HCT116 (cell line): ENCODE data around the gene SUGP1. TPM values are rescaled to one million over a fixed set of nuclear protein-coding genes. Genes with fewer than 3 reads are reported as not detected.
A peak's percentile ranks its signal among the peaks of the same experiment; 100 is the strongest.

Experiments used
- ATAC-seq: fragments of 200-7000 bp; cut with Tn5 transposase; 2 replicates; pipeline ENCODE4 v1.9.1; 2020; ENCODE audit warnings: mild to moderate bottlenecking, moderate library complexity
- BruUV-seq: library from RNA; stranded (reverse); fragments of 400-500 nt; replicated peaks from 2 replicates; lab custom pipeline; 2021; lab: Mats Ljungman, UMichigan
- CTCF ChIA-PET: fragments of 300-600 bp; sonication (Branson Sonifier 250); formaldehyde crosslinking; loops from one replicate; lab custom pipeline; 2021; ENCODE audit warnings: antibody characterized with exemption; lab: Charles Lee
- POLR2A ChIA-PET: fragments of 300-600, 350-600 bp; sonication (Branson Sonifier 250); formaldehyde crosslinking; loops from one replicate; lab custom pipeline; 2021; ENCODE audit warnings: antibody characterized with exemption; lab: Charles Lee
- RAD21 ChIA-PET, 2 experiments: fragments of 300-600 bp; sonication (Branson Sonifier 250); formaldehyde crosslinking; loops; one replicate each; lab custom pipeline; 2023; ENCODE audit warnings: low total read pairs in 2 of 2; ENCODE audit not compliant: uncharacterized antibody in 2 of 2, unreplicated experiment in 2 of 2, low non-redundant PET in 1 of 2; lab: Charles Lee
- DNase-seq: peaks from one replicate; pipeline ENCODE4 v3.0.0-alpha.2; 2010; ENCODE audit warnings: low read depth, low spot score
- H2AFZ ChIP-seq: fragments of 200-600 bp; shearing (Covaris generic), sonication (generic); 2 replicates; pipeline ENCODE4 v1.6.1; 2017; ENCODE audit warnings: low read depth, mixed run types, mixed read lengths, antibody characterized with exemption, low read length; ENCODE audit not compliant: poor library complexity, severe bottlenecking
- H3K27ac ChIP-seq: 2 replicates; pipeline ENCODE4 v1.5.1; 2012; ENCODE audit warnings: low read depth, low read length
- H3K27me3 ChIP-seq: fragments of 200-600 bp; sonication (generic); 2 replicates; pipeline ENCODE4 v1.6.1; 2016; ENCODE audit warnings: mixed run types, low read length, mixed read lengths; ENCODE audit not compliant: insufficient read depth
- H3K36me3 ChIP-seq, 2 experiments: fragments of 200-500 bp in 1 of 2; fragments of 200-600 bp in 1 of 2; sonication (Bioruptor generic) in 1 of 2; sonication (generic) in 1 of 2; 2 replicates each; pipeline versions ENCODE4 v1.5.1 to v1.6.1; 2014 to 2016; ENCODE audit warnings: low read length in 2 of 2, inconsistent platforms in 1 of 2, mixed read lengths in 1 of 2, mixed run types in 1 of 2; ENCODE audit not compliant: insufficient read depth in 2 of 2, control insufficient read depth in 1 of 2
- H3K4me1 ChIP-seq, 2 experiments: fragments of 200-600 bp in 1 of 2; sonication (generic) in 1 of 2; 2 replicates each; pipeline versions ENCODE4 v1.5.1 to v1.6.1; 2012 to 2017; ENCODE audit warnings: low read length in 2 of 2, inconsistent platforms in 1 of 2, mild to moderate bottlenecking in 1 of 2, mixed read lengths in 1 of 2, mixed run types in 1 of 2, moderate library complexity in 1 of 2; ENCODE audit not compliant: insufficient read depth in 2 of 2, control insufficient read depth in 1 of 2
- H3K4me2 ChIP-seq: fragments of 200-600 bp; sonication (generic); 2 replicates; pipeline ENCODE4 v1.6.1; 2017; ENCODE audit warnings: mixed run types, low read length, mixed read lengths
- H3K4me3 ChIP-seq, 2 experiments: fragments of 200-600 bp in 1 of 2; sonication (generic) in 1 of 2; replicated peaks in 1 of 2; 2 replicates each; pipeline ENCODE4 v1.5.1; 2011 to 2016; ENCODE audit warnings: low read length in 2 of 2, control low read depth in 1 of 2, low read depth in 1 of 2, mild to moderate bottlenecking in 1 of 2, mixed read lengths in 1 of 2, mixed run types in 1 of 2
- H3K79me2 ChIP-seq: fragments of 200-600 bp; sonication (generic); 2 replicates; pipeline ENCODE4 v1.6.1; 2017; ENCODE audit warnings: mild to moderate bottlenecking, mixed run types, low read length, moderate library complexity, mixed read lengths; ENCODE audit not compliant: insufficient read depth
- H3K9ac ChIP-seq: fragments of 200-600 bp; sonication (generic); 2 replicates; pipeline ENCODE4 v1.6.1; 2016; ENCODE audit warnings: low read length, mixed read lengths
- H3K9me2 ChIP-seq: fragments of 200-600 bp; sonication (generic), shearing (Covaris generic); 2 replicates; pipeline ENCODE4 v1.6.1; 2017; ENCODE audit warnings: mixed run types, mild to moderate bottlenecking, moderate library complexity; ENCODE audit not compliant: insufficient read depth
- H3K9me3 ChIP-seq, 2 experiments: fragments of 200-500 bp in 1 of 2; fragments of 200-600 bp in 1 of 2; sonication (Bioruptor generic) in 1 of 2; sonication (generic) in 1 of 2; 2 replicates each; pipeline ENCODE4 v1.6.1; 2014 to 2017; ENCODE audit warnings: low read length in 2 of 2, mixed read lengths in 2 of 2, inconsistent platforms in 1 of 2, low read depth in 1 of 2, mild to moderate bottlenecking in 1 of 2, mixed run types in 1 of 2, moderate library complexity in 1 of 2; ENCODE audit not compliant: control insufficient read depth in 1 of 2, insufficient read depth in 1 of 2
- H4K20me1 ChIP-seq: fragments of 200-600 bp; sonication (generic), shearing (Covaris generic); 2 replicates; pipeline ENCODE4 v1.6.1; 2017; ENCODE audit warnings: mixed run types, mild to moderate bottlenecking, moderate library complexity; ENCODE audit not compliant: insufficient read depth
- ATF3 ChIP-seq: IDR thresholded peaks from 2 replicates; pipeline ENCODE4 v1.6.1; 2012
- EGR1 ChIP-seq: IDR thresholded peaks from 2 replicates; pipeline ENCODE4 v1.6.1; 2012; ENCODE audit warnings: low read depth
- EZH2phosphoT487 ChIP-seq: fragments of 200-600 bp; IDR thresholded peaks from 2 replicates; pipeline ENCODE4 v1.6.1; 2018; ENCODE audit warnings: antibody characterized with exemption, borderline replicate concordance
- SP1 ChIP-seq: IDR thresholded peaks from 2 replicates; pipeline ENCODE4 v1.6.1; 2012; ENCODE audit warnings: low read depth
- SRF ChIP-seq: IDR thresholded peaks from 2 replicates; pipeline ENCODE4 v1.6.1; 2012; ENCODE audit warnings: low read depth
- ZBTB33 ChIP-seq: IDR thresholded peaks from 2 replicates; pipeline ENCODE4 v1.6.1; 2011; ENCODE audit warnings: mild to moderate bottlenecking, low read length, moderate library complexity; ENCODE audit not compliant: insufficient replicate concordance; ENCODE audit errors: extremely low read depth
- ZFX ChIP-seq: fragments of 450-650 bp; IDR thresholded peaks from 2 replicates; pipeline ENCODE4 v1.6.1; 2017
- ZNF274 ChIP-seq: fragments of 200-500 bp; sonication (Bioruptor generic); IDR thresholded peaks from 2 replicates; pipeline ENCODE4 v1.6.1; 2014; ENCODE audit warnings: mild to moderate bottlenecking, low read depth, low read length, inconsistent platforms
- intact Hi-C: fragments of 100-400 bp; cut with micrococcal nuclease; formaldehyde crosslinking; loops from 2 replicates; pipeline ENCODE4 v1.10.0; 2022
- total RNA-seq: library from RNA; stranded (reverse); gene quantifications from one replicate; pipeline ENCODE4 v1.2.1, GENCODE V29; 2021; ENCODE audit not compliant: unreplicated experiment

The SUGP1 gene
- total RNA-seq, 1 experiment from 2014 or later, result 47.6 TPM

GRCh38 chr19:19269952-19270694 lies 50.2 kb downstream of the SUGP1 start:
- no peaks in the 10 kb centered on the region for H4K20me1 ChIP-seq
- POLR2A ChIA-PET, result interaction anchor here (0.5 kb wide), 1 partner anchor 1962 kb away, joined by 3 read pairs; no protein-coding TSS in a partner anchor

More at GRCh38 chr19:19269952-19270694, 50.2 kb downstream of the SUGP1 start:
- Histone ChIP-seq H3K9me3 (no peaks in the 10 kb centered on the region), H3K27ac (no peak overlapping the region), H3K9ac (no peak overlapping the region), H3K4me3 (no peak overlapping the region), H3K4me2 (no peak overlapping the region), H2AFZ (no peak overlapping the region), H3K36me3 (no peaks in the 10 kb centered on the region), H3K9me2 (no peaks in the 10 kb centered on the region), H3K4me1 (no peaks in the 10 kb centered on the region), H3K27me3 (no peaks in the 10 kb centered on the region), H3K79me2 (no peaks in the 10 kb centered on the region)
- BruUV-seq, result no TSS peak
- intact Hi-C loops, result no loop called here
- no peak for DNase-seq
- no peak for TF ChIP-seq SP1
- no peak for TF ChIP-seq ZBTB33
- no peak for TF ChIP-seq ZFX
- TF ChIP-seq ATF3, result no peak
- no peak for TF ChIP-seq ZNF274
- no peak for TF ChIP-seq EZH2phosphoT487
- TF ChIP-seq EGR1, result 0 out of 2 replicates have a peak, but pooled peaks have one; percentile 18
- no peak for TF ChIP-seq SRF
- ChIA-PET CTCF (no interaction called here), RAD21 (no interaction called here)
- ATAC-seq, result peak; percentile 68
